NOMO-1 treated with DMSO at 0.1 percent for 48 hours (cell line): ENCODE results near the gene MRPS2.
"Not testable (repeated sequence)": the region's sequence is repeated elsewhere in the genome, so short reads cannot be mapped to it uniquely, and the experiment has no call there.

Experiments used
- DNase-seq: peaks from one replicate; lab custom pipeline; 2025; ENCODE audit not compliant: unreplicated experiment; lab: John Stamatoyannopoulos, UW

MRPS2 gene

DNA sequence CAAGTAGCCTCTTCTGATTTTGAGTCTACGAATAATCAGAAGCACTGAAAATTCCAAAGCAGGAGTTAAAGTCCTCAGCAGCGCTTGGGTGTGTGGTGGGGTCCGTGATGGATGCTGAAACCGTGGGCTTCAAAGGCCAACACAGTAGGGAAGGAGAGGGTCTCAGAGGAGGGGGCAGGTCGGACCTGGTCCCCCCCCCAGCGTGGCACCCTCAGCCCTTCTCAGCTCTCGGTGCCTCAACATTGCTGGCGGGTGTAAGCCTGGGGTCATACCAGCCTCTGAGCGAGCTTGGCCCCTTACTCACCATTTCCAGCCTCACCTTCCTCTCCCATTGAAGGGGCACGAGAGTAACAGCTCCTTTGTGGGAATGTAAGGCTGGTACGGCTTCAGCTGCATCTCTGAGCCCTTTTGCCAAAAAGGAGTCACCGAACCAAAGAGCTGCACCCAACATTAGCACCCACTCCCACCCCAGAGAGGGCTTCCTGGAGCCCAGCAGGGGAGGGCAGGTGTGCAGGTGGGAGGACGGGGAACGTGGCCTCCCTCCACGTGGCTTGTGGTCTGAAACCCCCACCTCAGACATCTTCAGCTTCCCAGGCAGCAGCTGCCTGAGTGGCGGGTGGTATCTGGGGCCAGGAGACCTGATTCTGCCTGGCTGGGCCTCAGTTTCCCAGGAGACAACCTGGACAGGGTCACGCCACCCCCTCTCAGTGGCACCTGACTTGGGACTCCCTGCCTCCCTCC lies 14.0 kb downstream of the MRPS2 start:
- DNase-seq, result no peak

- no peak for DNase-seq
Observed at GRCh38 chr9:135515083-135515951, 14.8 kb downstream of the MRPS2 start.

DNA sequence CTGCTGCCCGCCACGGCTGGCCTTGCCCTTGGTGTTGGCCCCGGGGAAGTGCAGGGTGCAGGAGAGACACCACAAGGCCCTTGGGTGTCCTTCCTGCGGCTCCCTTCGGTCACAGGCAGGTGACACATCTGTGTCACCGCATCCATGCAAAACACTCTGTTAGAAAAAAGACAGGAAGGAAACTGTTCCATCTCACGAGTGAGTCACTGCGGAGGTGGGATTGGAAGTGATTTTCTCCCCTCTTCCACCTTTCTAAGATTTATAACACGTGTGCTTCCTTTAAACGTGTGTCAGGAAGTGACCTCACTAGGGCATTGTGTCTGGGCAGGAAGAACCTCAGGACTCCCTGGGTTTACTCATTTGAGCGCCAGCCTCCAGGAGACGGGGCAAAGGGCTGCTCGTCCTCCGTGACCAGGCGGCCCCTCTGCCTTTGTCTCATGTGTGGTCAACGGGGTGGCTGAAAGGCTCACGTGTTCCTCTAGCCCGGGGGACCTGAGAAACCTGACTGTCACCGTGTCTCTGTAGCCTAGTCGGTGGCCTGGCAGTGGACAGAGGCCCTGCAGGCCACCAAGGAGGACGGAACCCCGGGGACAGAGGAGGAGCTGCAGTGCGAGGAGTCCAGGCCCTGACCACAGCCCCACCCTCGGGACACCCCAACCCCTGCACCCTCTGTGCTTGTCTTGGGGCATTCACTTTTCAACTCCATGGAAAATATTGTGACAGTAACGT lies 15.8 kb downstream of the MRPS2 start:
- no peak for DNase-seq

DNA sequence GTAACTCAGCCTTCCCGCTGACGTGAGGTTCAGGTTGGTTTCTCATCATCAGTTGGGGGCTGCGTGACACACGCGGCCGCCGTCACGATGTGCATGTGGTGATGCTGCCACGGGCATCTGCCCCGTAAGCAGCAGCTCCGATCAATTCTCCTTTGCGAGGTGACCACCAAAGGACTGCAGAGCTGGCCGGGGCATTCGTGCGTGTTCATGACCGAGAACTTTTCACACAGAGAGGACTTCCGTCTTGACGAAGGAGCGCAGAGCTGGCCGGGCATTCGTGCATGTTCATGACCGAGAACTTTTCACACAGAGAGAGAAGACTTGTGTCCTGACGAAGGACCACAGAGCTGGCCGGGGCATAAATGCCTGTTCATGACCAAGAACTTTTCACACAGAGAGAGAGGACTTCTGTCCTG lies 16.9 kb downstream of the MRPS2 start:
- no peak for DNase-seq

DNA sequence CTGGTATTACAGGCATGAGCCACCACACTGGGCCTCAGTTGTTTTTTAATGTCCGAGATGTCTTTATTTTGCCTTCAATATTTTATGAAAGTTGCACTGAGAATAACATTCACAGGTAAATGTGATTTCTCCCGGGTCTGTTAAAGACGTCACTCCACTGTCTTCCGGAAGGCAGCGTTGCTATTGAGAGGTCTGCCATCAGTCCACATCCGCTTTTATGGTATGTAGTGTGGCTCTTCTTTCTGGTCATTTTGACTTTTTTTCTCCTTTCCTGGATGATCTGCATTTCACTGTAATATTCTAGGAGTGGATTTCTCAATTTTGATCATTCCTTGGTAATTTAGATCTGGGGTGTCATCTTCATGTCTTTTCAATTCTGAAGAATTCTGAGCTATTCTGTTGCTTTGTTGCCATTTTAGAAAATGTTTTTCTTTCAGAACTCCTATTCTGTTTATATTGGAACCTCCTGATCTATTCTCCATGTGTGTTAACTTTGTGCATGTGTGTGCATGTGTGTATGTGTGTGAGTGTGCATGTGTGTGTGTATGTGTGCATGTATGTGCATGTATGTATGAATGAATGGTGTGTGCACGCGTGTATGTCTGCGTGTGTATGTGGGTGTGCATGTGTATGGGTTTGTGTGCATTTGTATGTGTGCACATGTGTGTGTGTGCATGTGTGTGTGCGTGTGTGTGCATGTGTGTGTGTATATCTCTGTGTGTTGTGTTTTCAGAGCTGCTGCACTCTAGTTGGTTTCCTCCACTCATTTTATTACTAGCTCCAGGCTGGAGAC lies 18.9 kb downstream of the MRPS2 start:
- DNase-seq, result no peak

GRCh38 chr9:135520916-135521607 lies 20.6 kb downstream of the MRPS2 start, which contains the start of gene LCN1:
Gene LCN1 (plus strand): TSS chr9:135521440. CDS start chr9:135521498, 58 bp downstream.
- DNase-seq, result no peak

- DNase-seq, result no peak
Observed at GRCh38 chr9:135521608-135522095, 21.2 kb downstream of the MRPS2 start.

DNA sequence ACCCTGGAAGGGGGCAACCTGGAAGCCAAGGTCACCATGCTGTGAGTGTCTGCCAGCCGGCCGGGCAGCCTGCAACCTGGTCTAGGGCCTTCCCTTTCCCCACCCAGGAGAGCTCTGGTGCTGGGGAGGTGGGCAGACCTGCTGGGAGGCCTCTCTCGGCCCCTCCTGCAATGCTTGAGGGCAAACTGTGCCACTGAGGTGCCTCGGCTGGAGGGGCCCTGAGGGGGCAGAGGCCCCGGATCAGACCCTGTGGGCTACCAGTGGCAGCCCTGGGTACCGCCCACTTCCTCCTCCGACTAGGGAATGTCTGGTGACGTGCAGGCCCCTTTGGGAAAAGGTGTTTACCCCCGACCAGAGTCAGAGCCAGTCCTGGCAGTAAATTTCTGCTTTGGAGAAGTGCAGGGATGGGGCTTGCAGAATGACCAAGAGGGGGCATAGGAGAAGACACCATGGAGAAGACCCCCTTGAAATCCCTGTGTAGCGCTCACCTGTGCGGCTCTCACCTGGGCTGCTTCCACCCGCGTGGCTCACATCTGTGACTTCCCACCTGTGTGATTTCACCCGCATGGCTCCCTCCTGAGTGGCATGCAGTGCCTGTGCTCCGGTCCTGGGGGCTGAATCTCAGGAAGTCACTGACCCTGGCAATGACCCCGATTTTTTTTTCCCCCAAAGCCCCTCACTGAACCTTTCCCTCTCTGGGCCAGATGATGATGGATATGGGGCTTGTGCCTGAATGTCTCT lies 21.8 kb downstream of the MRPS2 start:
- DNase-seq, result no peak

- no peak for DNase-seq
Observed at GRCh38 chr9:135522931-135523330, 22.4 kb downstream of the MRPS2 start.

GRCh38 chr9:135523521-135524129 lies 23.1 kb downstream of the MRPS2 start:
- no peak for DNase-seq

GRCh38 chr9:135524130-135524861 lies 23.8 kb downstream of the MRPS2 start:
- no peak for DNase-seq

- DNase-seq, result no peak
Observed at GRCh38 chr9:135525241-135526088, 25.0 kb downstream of the MRPS2 start.

DNA sequence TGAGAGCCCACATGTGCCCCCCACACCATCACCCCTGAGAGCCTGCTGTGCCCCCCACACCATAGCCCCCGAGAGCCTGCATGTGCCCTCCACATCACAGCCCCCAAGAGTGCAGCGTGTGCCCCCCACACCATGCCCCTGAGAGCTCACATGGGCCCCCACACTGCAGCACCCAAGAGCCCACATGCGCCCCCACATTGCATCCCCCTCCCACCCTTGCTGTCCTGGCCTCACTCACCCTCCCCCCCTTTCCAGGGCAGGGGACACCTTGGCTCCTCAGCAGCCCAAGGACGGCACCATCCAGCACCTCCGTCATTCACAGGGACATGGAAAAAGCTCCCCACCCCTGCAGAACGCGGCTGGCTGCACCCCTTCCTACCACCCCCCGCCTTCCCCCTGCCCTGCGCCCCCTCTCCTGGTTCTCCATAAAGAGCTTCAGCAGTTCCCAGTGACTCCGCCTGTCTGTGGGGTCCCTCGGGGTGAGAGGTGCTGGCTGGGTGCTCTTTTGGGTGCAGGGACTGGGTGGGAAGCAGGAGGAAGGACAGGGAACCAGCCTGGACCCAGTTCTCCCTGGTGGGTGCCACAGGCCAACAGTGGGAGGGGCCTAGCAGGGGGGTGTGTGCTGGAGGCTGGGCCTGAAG lies 25.7 kb downstream of the MRPS2 start:
- DNase-seq, result no peak

DNA sequence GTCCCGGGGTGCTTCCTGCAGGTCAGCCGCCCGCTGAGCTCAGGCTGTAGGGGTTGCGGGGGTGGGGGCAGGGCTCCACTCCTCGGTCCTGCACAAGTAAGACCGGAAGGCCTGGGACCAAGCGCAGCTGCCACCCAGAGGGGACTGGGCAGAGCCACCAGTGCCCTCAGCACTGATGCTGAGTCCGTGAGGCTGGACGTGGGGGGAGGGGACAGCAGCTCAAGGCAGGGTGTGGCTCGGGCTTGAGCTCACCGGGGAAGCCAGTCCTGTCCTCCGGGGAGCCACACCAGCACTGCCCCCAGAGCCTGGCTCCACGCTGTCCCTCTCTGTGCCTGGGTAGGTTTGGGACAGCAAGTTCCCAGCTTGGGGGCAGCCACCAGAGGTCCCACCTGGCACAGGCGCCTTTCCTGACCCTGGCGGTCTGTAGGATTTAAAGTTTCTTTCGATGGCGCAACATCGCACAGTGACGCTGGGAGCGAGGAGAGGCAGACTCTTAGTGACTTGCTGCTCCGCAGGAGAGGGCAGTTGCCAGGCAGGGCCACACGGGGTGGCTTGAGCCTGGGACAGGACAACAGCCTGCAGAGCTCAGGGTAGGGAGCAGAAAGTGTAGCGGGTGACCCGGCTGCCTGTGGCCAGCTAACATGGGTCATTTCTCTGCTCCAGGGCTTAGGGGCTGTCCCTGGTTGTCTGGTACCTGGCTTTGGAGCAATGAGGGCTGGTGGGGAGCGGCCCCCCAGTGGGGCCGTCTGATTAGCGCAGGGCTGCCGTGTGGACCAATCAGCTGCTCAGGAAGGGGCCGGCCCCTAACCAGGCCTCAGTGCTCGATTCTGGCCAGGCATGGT lies 26.5 kb downstream of the MRPS2 start:
- DNase-seq, result no peak

DNA sequence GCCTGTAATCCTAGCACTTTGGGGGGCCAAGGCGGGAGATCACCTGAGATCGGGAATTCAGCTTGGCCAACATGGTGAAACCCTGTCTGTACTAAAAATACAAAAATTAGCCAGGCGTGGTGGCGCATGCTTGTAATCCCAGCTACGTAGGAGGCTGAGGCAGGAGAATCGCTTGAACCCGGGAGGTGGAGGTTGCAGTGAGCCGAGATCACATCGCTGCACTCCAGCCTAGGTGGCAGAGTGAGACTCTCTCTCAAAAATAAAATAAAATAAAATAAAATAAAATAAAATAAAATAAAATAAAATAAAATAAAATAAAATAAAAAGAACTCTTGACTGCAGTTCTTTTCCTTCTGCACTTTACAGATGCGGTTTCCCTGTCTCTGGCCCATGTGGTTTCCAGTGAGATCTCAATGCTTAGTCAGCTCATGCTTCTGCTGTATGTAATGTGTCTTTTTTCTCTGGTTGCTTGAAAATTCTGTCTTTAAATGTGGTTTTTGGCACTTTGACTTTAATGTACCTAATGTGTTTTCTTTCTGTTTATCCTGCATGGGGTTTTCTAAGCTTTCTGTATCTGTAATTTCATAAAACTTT lies 28.5 kb downstream of the MRPS2 start:
- DNase-seq, result not testable (repeated sequence)
